NCI-H524 (cell line): ENCODE data around the gene CCDC90B.
"Not testable (repeated sequence)": the region's sequence is repeated elsewhere in the genome, so short reads cannot be mapped to it uniquely, and the experiment has no call there.

Source experiments
- DNase-seq, 2 experiments: peaks; one replicate each; lab custom pipeline; 2025; lab: John Stamatoyannopoulos, UW

CCDC90B gene

GRCh38 chr11:83287631-83288030, 1.5 kb upstream of the CCDC90B start:
- DNase-seq: no peak

- peak in 1 of 2 experiments; percentile 76 for DNase-seq
Measured at GRCh38 chr11:83285151-83285770, 906 bp downstream of the CCDC90B start.

GRCh38 chr11:83284501-83285150, 1.5 kb downstream of the CCDC90B start:
- peak; percentile 8 to 53 for DNase-seq

- no peak for DNase-seq
Measured at GRCh38 chr11:83282084-83282716, 4.0 kb downstream of the CCDC90B start.

GRCh38 chr11:83280256-83280655, 5.9 kb downstream of the CCDC90B start:
- DNase-seq: no peak

DNA sequence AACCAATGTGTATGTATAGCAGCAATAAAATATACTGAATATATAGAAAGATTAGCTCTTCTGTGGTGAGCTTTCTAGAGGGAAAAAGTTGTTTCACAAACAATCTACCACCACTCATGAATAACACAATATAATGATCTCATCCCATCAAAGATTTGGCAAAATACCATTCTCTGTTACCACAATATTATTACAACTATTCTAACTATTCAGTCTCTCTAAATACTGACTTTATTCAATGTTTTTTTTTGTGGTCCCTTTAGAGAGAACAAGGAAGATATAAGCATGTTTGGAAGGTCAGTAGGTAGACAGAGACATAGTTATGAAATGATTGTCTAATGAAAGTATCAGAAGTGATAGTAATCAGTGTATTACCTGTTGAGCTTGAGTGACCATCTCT, 7.8 kb downstream of the CCDC90B start:
- DNase-seq: no peak

DNA sequence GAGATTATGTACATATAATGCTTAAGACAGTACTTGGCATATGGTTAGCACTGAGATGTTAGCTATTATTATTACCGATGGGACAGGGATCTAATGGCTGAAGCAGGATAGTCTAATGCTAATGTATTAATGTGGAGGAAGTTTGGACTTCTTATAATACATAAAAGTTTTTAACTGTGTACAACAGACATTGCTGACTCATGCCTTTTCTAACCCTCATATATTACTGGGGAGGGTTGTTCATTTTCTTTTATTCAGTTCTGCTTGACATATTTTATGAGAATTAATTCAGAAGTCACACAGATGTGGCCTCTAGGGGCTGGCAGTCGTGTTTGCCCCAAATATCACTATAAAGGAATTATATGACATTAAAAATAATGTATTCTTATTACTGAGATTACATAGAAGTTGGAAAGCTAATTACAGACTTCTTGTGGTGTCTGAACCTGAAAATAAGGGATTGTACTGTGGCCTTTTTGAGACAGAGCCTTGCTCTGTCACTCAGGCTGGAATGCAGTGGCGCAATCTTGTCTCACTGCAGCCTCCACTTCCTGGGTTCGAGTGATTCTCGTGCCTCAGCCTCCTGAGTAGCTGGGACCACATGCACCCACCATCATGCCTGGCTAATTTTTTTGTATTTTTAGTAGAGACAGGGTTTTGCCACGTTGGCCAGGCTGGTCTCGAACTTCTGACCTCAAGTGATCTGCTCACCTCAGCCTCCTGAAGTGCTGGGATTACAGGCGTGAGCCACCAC, 10.1 kb downstream of the CCDC90B start:
- no peak for DNase-seq

DNA sequence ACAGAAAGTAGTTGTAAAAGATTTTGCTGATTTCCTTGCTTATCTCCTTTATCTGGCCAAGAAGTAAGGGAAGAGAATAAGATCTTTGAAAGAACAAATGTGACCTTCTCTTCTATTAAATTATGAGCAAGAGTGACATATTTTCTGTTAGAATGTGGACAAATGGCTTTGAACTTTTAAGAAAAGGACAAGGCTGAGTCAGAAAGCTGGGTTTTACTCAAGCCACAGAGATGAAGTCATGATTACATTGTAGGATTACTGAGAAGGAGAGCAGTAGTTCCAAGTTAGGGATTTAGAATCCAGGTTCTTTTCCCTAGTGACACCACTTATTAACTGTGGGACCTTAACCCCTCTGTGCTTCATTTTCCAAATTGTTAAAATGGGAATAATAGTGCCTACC, 13.5 kb downstream of the CCDC90B start:
- DNase-seq: no peak

DNA sequence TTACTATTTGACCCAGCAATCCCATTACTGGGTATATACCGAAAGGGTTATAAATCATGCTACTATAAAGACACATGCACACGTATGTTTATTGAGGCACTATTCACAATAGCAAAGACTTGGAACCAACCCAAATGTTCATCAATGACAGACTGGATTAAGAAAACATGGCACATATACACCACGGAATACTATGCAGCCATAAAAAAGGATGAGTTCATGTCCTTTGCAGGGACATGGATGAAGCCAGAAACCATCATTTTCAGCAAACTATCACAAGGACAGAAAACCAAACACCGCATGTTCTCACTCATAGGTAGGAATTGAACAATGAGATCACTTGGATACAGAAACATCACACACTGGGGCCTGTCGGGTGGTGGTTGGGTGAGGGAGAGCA, 14.4 kb downstream of the CCDC90B start:
- DNase-seq: not testable (repeated sequence)

DNA sequence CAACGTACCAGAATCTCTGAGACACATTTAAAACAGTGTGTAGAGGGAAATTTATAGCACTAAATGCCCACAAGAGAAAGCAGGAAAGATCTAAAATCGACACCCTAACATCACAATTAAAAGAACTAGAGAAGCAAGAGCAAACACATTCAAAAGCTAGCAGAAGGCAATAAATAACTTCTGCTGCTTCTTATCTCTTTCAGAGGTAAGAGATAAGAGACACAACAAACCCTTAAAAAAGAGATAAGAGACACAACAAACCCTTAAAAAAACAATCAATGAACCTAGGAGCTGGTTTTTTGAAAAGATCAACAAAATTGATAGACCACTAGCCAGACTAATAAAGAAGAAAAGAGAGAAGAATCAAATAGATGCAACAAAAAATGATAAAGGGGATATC, 17.1 kb downstream of the CCDC90B start:
- DNase-seq: not testable (repeated sequence)

GRCh38 chr11:83265331-83265730, 20.8 kb downstream of the CCDC90B start:
- no peak for DNase-seq

GRCh38 chr11:83259559-83259958, 26.6 kb downstream of the CCDC90B start:
- no peak for DNase-seq

- no peak for DNase-seq
Measured at GRCh38 chr11:83257761-83258168, 28.4 kb downstream of the CCDC90B start.

DNA sequence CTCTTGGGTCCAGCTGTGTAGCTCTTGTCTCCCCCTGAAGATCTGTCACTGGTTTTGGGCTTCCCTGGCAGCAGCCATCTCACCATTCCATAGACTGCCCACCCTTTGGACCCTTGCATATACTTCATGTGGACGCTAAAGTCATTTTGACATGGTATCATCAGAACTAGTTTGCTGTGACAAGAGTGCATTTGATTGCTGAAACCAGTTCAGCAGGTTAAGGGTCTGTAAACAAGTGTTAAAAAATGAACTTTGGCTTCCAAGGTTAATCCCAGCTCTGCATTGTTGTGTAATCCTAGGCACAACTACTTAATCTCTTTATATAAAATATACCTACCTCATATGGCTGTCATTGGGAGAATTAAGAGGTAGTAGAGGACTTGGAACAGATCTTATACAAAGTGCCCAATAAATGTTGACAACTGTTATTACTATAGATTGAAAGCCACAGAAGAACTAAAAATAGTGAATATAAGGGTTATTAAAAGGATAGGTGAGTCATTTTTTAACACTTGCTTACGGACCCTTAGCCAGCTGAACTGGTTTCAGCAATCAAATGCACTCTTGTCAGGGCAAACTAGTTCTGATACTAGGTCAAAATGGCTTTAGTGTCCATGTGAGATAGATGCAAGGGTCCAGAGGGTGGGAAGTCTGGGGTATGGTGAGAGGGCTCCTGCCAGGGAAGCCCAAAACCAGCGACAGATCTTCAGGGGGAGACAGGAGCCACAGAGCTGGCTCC, 29.4 kb downstream of the CCDC90B start:
- DNase-seq: no peak

DNA sequence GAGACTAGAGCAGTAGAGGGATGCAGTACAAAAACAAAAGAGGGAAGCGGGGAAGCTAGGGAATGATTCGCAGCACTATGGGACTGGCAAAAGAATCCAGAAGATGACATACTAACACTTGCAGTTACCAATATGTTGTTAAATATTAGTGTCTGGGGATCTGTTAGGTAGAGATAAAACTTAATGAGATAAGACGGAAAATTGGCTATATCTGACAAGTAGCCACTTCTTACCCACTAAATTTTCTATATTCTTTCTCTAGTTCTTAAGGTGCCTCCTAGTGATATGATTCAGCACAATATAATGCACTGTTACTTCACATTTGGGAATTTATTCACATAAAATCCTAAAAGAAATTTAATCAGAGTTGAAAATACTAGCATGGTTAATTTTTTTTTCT, 30.8 kb downstream of the CCDC90B start:
- no peak for DNase-seq

DNA sequence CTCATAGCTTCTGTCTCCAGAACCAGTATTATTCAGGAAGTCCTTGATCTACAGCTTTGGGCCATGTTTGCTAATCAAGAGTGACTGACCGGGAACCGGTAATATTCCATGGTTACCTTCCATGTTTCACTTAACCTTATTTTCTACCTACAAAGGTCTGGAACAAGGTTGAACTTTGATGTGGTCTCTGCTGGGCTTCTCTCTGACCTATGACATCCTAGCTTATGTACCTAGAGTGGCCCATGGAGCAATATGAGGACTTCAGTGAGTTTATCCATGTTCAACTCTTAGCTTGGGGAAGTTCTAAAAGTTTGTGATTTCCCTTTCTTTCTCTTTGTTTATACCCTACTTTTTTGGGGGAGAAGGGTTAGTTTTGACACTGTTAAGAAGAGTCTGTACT, 33.2 kb downstream of the CCDC90B start:
- no peak for DNase-seq

DNA sequence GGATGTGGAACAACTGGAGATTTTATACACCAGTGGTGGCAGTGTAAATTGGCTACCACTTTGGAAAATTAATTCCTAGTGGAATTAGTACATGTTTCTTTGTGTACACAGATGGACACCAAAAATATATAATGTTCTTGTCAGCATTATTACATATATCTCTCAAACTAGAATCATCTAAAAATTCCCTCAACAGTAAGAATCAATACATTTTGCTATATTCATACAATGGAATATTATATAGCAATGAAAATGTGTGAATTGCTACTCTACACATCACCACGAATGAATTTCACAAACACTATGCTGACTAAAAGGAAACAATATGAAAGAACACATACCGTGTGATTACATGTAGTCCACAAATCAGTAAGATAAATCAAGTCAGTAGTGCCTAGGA, 33.9 kb downstream of the CCDC90B start:
- DNase-seq: no peak

- DNase-seq: peak in 1 of 2 experiments; percentile 42
Measured at GRCh38 chr11:83249972-83250593, 36.1 kb downstream of the CCDC90B start.

DNA sequence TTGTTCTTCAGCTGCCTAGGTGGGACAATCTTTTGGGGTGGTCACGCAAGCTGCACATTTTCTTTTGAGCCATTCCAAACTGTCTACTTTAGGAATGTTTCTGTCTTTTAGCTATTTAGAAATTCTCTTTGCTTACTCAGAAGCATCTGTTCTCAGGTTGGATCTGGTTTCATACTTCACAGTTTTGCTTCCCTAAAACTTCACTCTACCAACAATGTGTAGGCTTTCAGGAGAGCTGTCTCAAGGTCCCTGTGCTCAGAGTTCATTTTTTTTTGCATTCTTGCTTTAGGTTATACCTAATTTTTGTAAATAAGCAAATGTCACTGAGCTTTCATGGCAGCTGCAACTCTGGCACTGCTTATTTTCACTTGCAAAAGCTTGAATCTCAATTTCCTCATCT, 36.7 kb downstream of the CCDC90B start:
- DNase-seq: no peak

DNA sequence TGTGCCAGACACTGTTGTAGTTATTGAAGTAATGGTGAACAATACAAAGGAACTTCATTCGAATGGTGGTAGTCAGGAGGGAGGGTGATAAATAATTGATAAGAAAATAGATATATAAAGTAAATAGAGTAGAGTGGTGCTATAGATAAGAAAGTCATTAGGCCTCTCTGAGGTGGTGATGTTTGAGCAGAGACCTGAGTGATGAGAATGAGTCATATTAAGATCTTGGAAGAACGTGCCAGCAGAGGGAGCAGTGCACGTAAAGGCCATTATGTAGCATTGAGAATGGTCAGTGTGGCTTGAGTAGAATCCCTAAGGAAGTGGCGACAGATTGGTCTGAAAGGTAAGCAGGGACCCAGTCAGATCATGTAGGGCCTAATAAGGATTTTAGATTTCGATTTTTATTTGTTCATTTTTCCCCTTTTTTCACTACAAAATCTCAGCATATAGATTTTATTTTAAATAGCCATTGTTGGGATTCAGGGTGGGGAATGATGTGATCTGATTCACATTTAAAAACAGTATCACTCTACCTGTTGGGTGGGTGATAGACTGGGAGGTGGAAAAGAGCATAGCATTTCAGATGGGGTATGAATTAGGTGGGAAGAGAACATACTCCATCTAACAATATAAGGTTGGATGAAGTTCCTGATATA, 44.7 kb downstream of the CCDC90B start:
- peak; percentile 28 to 65 for DNase-seq

DNA sequence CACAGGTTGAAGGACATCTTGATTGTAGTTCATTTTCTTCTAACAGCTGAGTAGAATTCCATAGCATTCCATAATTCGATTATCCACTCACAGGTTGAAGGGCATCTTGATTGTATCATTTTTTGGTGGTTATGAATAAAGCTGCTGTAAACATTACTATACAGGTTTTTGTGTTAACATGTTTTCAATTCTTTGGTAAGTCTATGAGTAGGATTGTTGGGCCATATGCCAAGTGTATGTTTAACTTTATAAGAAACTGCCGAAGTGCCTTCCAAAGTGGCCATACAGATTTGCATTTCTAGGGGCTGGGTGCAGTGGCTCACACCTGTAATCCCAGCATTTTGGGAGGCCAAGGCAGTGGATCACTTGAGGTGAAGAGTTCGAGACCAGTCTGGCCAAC, 48.1 kb downstream of the CCDC90B start:
- DNase-seq: no peak
